Naive B cell (primary cell): ENCODE data around the gene PCDHA1. TPM values are rescaled to one million over a fixed set of nuclear protein-coding genes. Genes with fewer than 3 reads are reported as not detected.

Experiments used
- ATAC-seq, 2 donors: fragments of 150-1000 bp; cut with Tn5 transposase; 2 replicates each; pipeline ENCODE4 v1.10.0; 2021; ENCODE audit warnings: low read depth in 2 of 2, mild to moderate bottlenecking in 2 of 2, moderate library complexity in 2 of 2
- DNase-seq: peaks from one replicate; pipeline ENCODE4 v3.0.0; 2022
- H3K27ac Mint-ChIP-seq, 6 donors: one replicate each; pipeline ENCODE4 v1.8.0; 2020 to 2022; ENCODE audit warnings: mild to moderate bottlenecking in 6 of 6, mixed read lengths in 6 of 6, moderate library complexity in 5 of 6, inconsistent platforms in 2 of 6
- H3K27me3 Mint-ChIP-seq, 3 donors: one replicate each; pipeline ENCODE4 v1.8.0; 2021 to 2022; ENCODE audit warnings: mixed read lengths in 3 of 3, mild to moderate bottlenecking in 1 of 3
- H3K36me3 Mint-ChIP-seq, 2 donors: one replicate each; pipeline ENCODE4 v1.8.0; 2020 to 2022; ENCODE audit warnings: mixed read lengths in 2 of 2, inconsistent platforms in 1 of 2, mild to moderate bottlenecking in 1 of 2
- H3K4me1 Mint-ChIP-seq, 3 donors: one replicate each; pipeline ENCODE4 v1.8.0; 2020 to 2022; ENCODE audit warnings: mixed read lengths in 3 of 3, inconsistent platforms in 1 of 3, mild to moderate bottlenecking in 1 of 3, moderate library complexity in 1 of 3
- H3K4me3 Mint-ChIP-seq, 8 donors: one replicate each; pipeline ENCODE4 v1.8.0; 2020 to 2022; ENCODE audit warnings: mild to moderate bottlenecking in 8 of 8, mixed read lengths in 8 of 8, moderate library complexity in 8 of 8, inconsistent platforms in 2 of 8
- H3K9me3 Mint-ChIP-seq, 7 donors: one replicate each; pipeline ENCODE4 v1.8.0; 2020 to 2022; ENCODE audit warnings: mixed read lengths in 7 of 7, mild to moderate bottlenecking in 5 of 7, inconsistent platforms in 2 of 7, moderate library complexity in 1 of 7
- polyA plus RNA-seq, 6 donors: library from polyadenylated mRNA; unstranded; fragments of 300-500 nt; fragmentation: Illumina TruSeq; gene quantifications; one replicate each; pipeline ENCODE4 v1.2.3, GENCODE V29; 2021; ENCODE audit warnings: low read depth in 6 of 6

PCDHA1 gene
- polyA plus RNA-seq, 6 donors from 2014 or later: not detected

- H3K4me1 Mint-ChIP-seq: peaks cover 0 to 6% (median 0%) of the 10 kb centered on the region in 3 donors
- H3K9me3 Mint-ChIP-seq: peaks cover 0 to 8% (median 3%) of the 10 kb centered on the region in 7 donors
- H3K4me3 Mint-ChIP-seq: no peak overlapping the region
- no peak overlapping the region for H3K27ac Mint-ChIP-seq
- DNase-seq (no peak), ATAC-seq (no peak)
- peaks cover 31 to 45% (median 41%) of the 10 kb centered on the region in 3 donors for H3K27me3 Mint-ChIP-seq
- H3K36me3 Mint-ChIP-seq: peaks cover 0 to 8% of the 10 kb centered on the region in 2 donors
Measured at GRCh38 chr5:141003031-141003430, 217.1 kb downstream of the PCDHA1 start.

DNA sequence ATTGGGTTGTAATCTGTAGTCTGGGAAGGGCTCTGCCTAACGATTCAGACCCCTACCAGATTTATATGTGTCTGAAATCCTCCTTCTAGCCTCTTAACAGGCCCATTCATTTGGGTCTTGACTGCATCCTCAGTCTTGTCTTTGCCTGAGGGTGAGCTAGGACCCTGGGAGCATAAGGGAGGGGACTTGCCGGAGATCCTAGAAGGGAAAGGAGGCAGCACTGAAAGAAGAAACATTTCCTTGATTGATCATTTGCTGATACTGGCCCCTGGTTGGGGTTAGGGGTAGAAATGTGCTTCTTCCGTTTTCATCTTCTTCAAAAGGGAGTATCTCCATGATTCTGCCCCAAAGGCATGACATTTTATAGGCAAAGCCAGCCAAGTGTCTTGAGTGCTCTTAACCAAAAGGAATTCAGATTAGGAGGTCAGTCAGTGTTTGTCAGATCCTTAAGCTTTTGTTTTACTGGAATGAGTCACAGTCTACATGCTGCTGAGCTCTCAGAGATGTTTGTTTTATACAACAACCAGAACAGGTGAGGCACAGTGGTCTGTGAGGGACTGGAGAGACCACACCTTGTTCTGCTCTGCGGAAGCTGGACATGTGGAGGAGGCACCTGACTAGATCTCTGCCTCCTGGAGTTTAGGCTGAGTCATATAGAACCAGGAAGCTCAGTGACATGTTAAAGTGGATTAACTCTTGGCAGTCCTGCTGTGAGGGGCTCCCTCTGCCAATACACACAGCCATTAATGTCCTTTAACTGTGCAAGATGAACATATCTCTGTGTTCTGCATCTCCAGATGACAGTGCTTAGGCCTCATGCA lies 218.1 kb downstream of the PCDHA1 start:
- Mint-ChIP-seq H3K4me3 (peak overlapping the region in 1 of 8 donors; percentile 18), H3K36me3 (peaks cover 0 to 8% of the 10 kb centered on the region in 2 donors), H3K9me3 (peaks cover 0 to 8% (median 4%) of the 10 kb centered on the region in 7 donors), H3K27ac (no peak overlapping the region), H3K27me3 (peaks cover 31 to 42% (median 41%) of the 10 kb centered on the region in 3 donors), H3K4me1 (peaks cover 0 to 6% (median 0%) of the 10 kb centered on the region in 3 donors)
- DNase-seq (no peak), ATAC-seq (no peak)

DNA sequence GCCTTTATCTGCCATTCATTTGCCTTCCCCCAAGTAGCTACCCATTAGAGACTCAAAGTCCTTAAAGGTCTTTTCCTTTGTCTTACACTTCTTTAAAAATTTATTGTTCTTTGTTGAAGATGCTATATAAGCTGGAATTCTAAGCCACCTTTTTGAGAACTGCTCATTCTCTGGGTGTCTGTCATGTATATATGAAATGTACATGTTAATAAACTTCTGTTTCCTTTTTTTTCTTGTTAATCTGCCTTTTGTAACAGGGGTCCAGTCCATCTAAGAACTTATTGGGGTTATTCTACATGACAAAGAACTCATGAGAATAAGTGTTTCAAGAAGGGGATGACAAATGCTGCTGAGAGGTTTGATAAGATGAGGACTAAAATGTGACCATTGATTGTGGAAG lies 221.9 kb downstream of the PCDHA1 start:
- no peak for ATAC-seq
- H3K27ac Mint-ChIP-seq: no peak overlapping the region
- H3K4me1 Mint-ChIP-seq: no peaks in the 10 kb centered on the region
- H3K4me3 Mint-ChIP-seq: no peak overlapping the region
- peaks cover 4 to 10% (median 6%) of the 10 kb centered on the region in 7 donors for H3K9me3 Mint-ChIP-seq
- no peak for DNase-seq
- peaks cover 0 to 2% of the 10 kb centered on the region in 2 donors for H3K36me3 Mint-ChIP-seq
- peaks cover 11 to 15% (median 14%) of the 10 kb centered on the region in 3 donors for H3K27me3 Mint-ChIP-seq

DNA sequence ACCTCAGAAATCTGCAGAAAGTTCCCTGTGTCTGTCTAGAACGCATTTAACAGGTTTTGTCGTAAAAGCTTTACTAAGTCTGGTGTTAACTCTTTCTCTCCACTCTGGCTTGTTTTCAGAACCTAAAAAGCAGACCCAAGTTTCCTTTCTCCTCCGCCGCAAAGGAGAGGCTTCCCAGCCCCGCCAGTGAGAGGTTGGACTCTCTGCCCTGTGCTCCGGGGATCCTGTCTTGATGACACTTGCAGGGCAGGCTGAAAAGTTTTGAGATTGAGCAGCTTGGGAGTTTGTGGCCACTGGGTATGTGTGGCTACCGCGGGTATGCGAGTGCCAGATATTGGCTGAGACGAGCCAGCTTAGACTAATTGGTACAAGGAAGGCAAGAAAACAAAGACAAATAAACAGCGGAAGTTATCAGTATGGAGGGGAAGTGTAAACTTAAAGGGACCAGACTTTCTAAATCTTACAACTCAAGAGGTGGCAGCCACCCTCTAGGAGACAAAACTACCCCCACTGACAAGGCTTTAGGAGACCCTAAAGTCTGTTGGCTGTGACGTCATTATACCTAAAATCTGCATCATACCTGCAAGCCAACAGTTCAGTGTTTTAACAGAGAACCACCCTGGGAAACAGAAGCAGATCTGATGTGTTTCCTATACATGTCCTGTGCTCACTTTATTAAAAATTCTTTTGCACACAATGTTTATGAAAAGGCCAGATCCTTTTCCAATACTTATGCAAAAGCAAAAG lies 224.3 kb downstream of the PCDHA1 start:
- no peaks in the 10 kb centered on the region for H3K4me1 Mint-ChIP-seq
- ATAC-seq: no peak
- peaks cover 5 to 8% (median 8%) of the 10 kb centered on the region in 3 donors for H3K27me3 Mint-ChIP-seq
- DNase-seq: no peak
- no peak overlapping the region for H3K4me3 Mint-ChIP-seq
- H3K36me3 Mint-ChIP-seq: no peaks in the 10 kb centered on the region
- no peak overlapping the region for H3K27ac Mint-ChIP-seq
- H3K9me3 Mint-ChIP-seq: peaks cover 4 to 10% (median 6%) of the 10 kb centered on the region in 7 donors

DNA sequence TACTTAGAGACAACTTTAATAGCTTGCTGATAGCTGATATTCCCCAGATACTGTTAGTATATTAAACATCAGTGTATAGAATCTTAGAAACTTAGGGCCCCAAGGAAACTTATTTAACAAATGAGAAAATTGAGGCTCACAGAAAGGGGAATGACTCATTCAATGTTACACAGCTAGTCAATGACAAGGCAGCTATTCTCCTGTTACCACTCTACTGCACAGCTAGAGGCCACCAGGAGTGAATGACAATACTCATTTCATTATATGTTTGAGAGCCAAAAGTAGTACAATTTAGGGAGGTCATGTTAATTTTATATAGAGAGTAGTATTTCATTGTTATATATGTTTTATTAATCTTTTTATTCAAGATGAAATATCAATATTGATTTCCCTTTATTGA lies 232.0 kb downstream of the PCDHA1 start:
- Mint-ChIP-seq H3K9me3 (peaks cover 0 to 8% (median 0%) of the 10 kb centered on the region in 7 donors), H3K27ac (no peak overlapping the region), H3K4me3 (no peak overlapping the region), H3K4me1 (no peaks in the 10 kb centered on the region), H3K27me3 (no peaks in the 10 kb centered on the region), H3K36me3 (no peaks in the 10 kb centered on the region)
- no peak for DNase-seq
- no peak for ATAC-seq

- H3K27ac Mint-ChIP-seq: no peak overlapping the region
- no peaks in the 10 kb centered on the region for H3K4me1 Mint-ChIP-seq
- no peak overlapping the region for H3K4me3 Mint-ChIP-seq
- ATAC-seq: no peak
- peaks cover 2 to 12% (median 6%) of the 10 kb centered on the region in 7 donors for H3K9me3 Mint-ChIP-seq
- no peaks in the 10 kb centered on the region for H3K36me3 Mint-ChIP-seq
- no peak for DNase-seq
- peaks cover 0 to 4% (median 0%) of the 10 kb centered on the region in 3 donors for H3K27me3 Mint-ChIP-seq
Measured at GRCh38 chr5:141022384-141022783, 236.4 kb downstream of the PCDHA1 start.

DNA sequence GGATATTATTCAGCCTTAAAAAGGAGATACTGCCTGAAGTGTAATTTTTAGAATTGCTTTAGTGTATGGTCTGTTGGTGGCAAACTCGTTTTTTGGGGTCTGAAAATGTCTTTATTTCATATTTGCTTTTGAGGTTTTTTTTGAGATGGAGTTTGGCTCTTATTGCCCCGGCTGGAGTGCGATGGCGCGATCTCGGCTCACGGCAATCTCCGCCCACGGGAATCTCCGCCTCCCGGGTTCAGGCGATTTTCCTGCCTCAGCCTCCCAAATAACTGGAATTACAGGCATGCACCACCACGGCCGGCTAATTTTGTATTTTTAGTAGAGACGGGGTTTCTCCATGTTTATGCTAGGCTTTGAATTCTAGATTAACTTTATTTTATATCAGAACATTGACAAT lies 245.1 kb downstream of the PCDHA1 start:
- Mint-ChIP-seq H3K36me3 (no peaks in the 10 kb centered on the region), H3K27ac (no peak overlapping the region), H3K27me3 (peaks cover 0 to 8% (median 4%) of the 10 kb centered on the region in 3 donors), H3K9me3 (no peaks in the 10 kb centered on the region), H3K4me3 (no peak overlapping the region), H3K4me1 (no peaks in the 10 kb centered on the region)
- DNase-seq (no peak), ATAC-seq (no peak)

DNA sequence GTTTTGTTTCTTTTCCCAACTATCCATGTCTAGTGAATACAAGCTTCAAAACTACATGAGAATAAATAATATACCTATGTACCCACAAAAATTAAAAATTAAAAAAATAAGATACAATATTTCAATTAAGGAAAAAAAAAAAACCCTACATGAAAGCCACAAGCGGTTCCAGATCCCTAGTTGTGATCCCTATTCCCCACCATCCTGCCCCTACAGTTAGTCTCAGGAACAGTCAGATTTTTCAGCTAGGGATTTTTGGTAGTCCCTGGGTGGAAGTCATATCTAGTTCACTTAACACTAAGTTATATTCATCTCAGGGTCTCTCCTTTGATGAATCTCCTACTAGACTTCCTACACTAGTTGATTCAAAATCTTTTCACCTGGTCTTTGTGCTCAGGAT lies 246.7 kb downstream of the PCDHA1 start:
- Mint-ChIP-seq H3K4me3 (no peak overlapping the region), H3K27ac (no peak overlapping the region), H3K9me3 (no peaks in the 10 kb centered on the region), H3K36me3 (no peaks in the 10 kb centered on the region), H3K27me3 (peaks cover 0 to 10% (median 2%) of the 10 kb centered on the region in 3 donors), H3K4me1 (no peaks in the 10 kb centered on the region)
- ATAC-seq: no peak
- DNase-seq: no peak

DNA sequence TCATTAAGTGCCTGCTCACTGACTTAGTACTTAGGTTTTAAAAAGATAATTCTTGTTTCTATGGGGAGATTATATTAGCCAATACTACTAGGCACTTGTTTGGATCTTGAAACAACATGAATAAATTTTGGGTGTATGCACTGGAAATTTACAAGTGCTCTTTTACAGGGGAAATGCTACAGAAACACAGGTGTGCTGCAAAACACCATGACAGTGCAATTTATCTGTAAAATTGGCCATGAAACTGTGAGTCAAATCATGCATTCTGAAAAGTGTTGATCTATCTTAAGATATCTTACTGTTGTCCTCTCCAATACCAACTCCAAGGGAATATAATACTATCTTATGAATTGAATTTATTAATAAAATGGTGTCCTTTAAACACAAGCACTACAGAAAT lies 253.1 kb downstream of the PCDHA1 start:
- peaks cover 0 to 17% (median 6%) of the 10 kb centered on the region in 3 donors for H3K27me3 Mint-ChIP-seq
- no peak overlapping the region for H3K4me3 Mint-ChIP-seq
- no peaks in the 10 kb centered on the region for H3K36me3 Mint-ChIP-seq
- H3K9me3 Mint-ChIP-seq: peaks cover 0 to 3% (median 0%) of the 10 kb centered on the region in 7 donors
- no peak for DNase-seq
- no peak overlapping the region for H3K27ac Mint-ChIP-seq
- ATAC-seq: no peak
- no peaks in the 10 kb centered on the region for H3K4me1 Mint-ChIP-seq

GRCh38 chr5:141039517-141039916 lies 253.6 kb downstream of the PCDHA1 start:
- ATAC-seq (no peak), DNase-seq (no peak)
- Mint-ChIP-seq H3K4me3 (no peak overlapping the region), H3K4me1 (no peaks in the 10 kb centered on the region), H3K27me3 (peaks cover 0 to 21% (median 10%) of the 10 kb centered on the region in 3 donors), H3K36me3 (no peaks in the 10 kb centered on the region), H3K27ac (no peak overlapping the region), H3K9me3 (peaks cover 0 to 4% (median 0%) of the 10 kb centered on the region in 7 donors)

GRCh38 chr5:141040093-141040770 lies 254.3 kb downstream of the PCDHA1 start:
- Mint-ChIP-seq H3K36me3 (no peaks in the 10 kb centered on the region), H3K27me3 (peaks cover 3 to 18% (median 16%) of the 10 kb centered on the region in 3 donors), H3K27ac (no peak overlapping the region), H3K4me1 (no peaks in the 10 kb centered on the region), H3K9me3 (peaks cover 0 to 5% (median 0%) of the 10 kb centered on the region in 7 donors), H3K4me3 (no peak overlapping the region)
- ATAC-seq (no peak), DNase-seq (no peak)

DNA sequence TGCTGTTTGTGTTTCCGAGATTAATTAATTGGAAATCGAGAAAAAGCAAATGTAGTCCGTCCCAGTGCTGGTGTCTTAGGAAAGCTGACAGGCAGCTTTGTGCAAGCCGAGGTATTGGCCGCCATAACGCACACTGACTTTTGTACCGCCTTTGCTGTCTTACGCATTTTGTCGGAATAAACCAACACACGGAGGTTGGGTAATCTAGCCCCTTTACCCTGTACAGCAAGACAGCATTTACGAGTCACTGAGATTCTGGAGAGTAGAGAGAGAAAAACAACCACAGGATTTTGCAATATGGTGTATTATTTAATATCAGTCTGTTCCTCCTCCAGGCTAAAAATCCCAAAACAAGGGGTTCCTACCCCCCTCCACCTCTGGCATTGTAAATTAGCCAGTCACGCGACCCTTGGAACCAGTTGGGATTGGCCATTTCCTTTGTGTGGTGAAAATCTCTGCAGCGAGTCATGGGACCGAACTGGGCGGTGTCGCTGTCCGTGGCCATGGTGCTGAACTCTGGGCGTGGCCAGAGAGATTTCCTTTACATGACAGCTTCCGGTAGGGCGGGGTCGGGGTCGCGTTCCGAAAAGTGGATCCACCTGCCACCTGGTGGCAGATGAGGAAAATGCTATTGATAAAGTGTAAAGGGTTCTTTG lies 255.0 kb downstream of the PCDHA1 start:
- H3K36me3 Mint-ChIP-seq: no peaks in the 10 kb centered on the region
- DNase-seq (peak; percentile 53), ATAC-seq (peak; percentile 33 to 43)
- H3K27me3 Mint-ChIP-seq: peaks cover 9 to 22% (median 16%) of the 10 kb centered on the region in 3 donors
- no peak overlapping the region for H3K27ac Mint-ChIP-seq
- H3K9me3 Mint-ChIP-seq: peaks cover 0 to 5% (median 0%) of the 10 kb centered on the region in 7 donors
- H3K4me1 Mint-ChIP-seq: no peaks in the 10 kb centered on the region
- no peak overlapping the region for H3K4me3 Mint-ChIP-seq

GRCh38 chr5:141041427-141041785 lies 255.5 kb downstream of the PCDHA1 start:
- no peak for ATAC-seq
- H3K36me3 Mint-ChIP-seq: no peaks in the 10 kb centered on the region
- H3K4me3 Mint-ChIP-seq: no peak overlapping the region
- DNase-seq: no peak
- peaks cover 10 to 22% (median 16%) of the 10 kb centered on the region in 3 donors for H3K27me3 Mint-ChIP-seq
- H3K27ac Mint-ChIP-seq: no peak overlapping the region
- H3K9me3 Mint-ChIP-seq: peaks cover 0 to 5% (median 0%) of the 10 kb centered on the region in 7 donors
- no peaks in the 10 kb centered on the region for H3K4me1 Mint-ChIP-seq
